GM23338 (cell line): ENCODE measurements around the gene EBNA1BP2.

Source experiments
- CTCF ChIP-seq, 2 experiments: fragments of 200-600 bp in 1 of 2; sonication (generic) in 1 of 2; conservative IDR thresholded peaks; 2 replicates each; pipeline versions ENCODE4 v1.5.1 to v1.6.1; 2016 to 2017; ENCODE audit warnings: antibody characterized with exemption in 2 of 2, low read depth in 2 of 2, mild to moderate bottlenecking in 2 of 2, moderate library complexity in 1 of 2
- POLR2AphosphoS5 ChIP-seq: IDR thresholded peaks from 2 replicates; pipeline ENCODE4 v1.6.1; 2016; ENCODE audit warnings: antibody characterized with exemption, low read depth

- TF ChIP-seq CTCF (conservative IDR thresholded peaks at IDR 0.05; ENCODE audit: low read depth in 2 of 2) = no peak
- no peak for TF ChIP-seq POLR2AphosphoS5
Observed at GRCh38 chr1:43137445-43138052, 34.5 kb downstream of the EBNA1BP2 start.
